Upper lobe of left lung (tissue), 6 donors: ENCODE results near the gene ZNF638. TPM values are rescaled to one million over a fixed set of nuclear protein-coding genes. Genes with fewer than 3 reads are reported as not detected.

Source experiments
- ATAC-seq, 2 donors: fragments of 200-7000 bp; cut with Tn5 transposase; one replicate each; pipeline ENCODE4 v1.9.1; 2022; ENCODE audit warnings: mild to moderate bottlenecking in 2 of 2, moderate library complexity in 2 of 2; ENCODE audit not compliant: low FRiP score in 2 of 2
- DNase-seq, 2 donors: peaks; one replicate each; pipeline ENCODE4 v3.0.0-alpha.2; 2019 to 2020
- H3K27ac ChIP-seq, 4 donors: fragments of 200-600 bp; sonication (generic); one replicate each; pipeline ENCODE4 v1.5.1; 2016 to 2019
- H3K27me3 ChIP-seq, 4 donors: fragments of 200-600 bp; sonication (generic); one replicate each; pipeline ENCODE4 v1.5.1; 2017 to 2019
- H3K36me3 ChIP-seq, 4 donors: fragments of 200-600 bp; sonication (generic); one replicate each; pipeline ENCODE4 v1.5.1; 2016 to 2019
- H3K4me1 ChIP-seq, 4 donors: fragments of 200-600 bp; sonication (generic); one replicate each; pipeline ENCODE4 v1.5.1; 2018 to 2019
- H3K4me3 ChIP-seq, 4 donors: fragments of 200-600 bp; sonication (generic); one replicate each; pipeline ENCODE4 v1.5.1; 2017 to 2019; ENCODE audit warnings: mild to moderate bottlenecking in 2 of 4, moderate library complexity in 1 of 4
- H3K9me3 ChIP-seq, 4 donors: fragments of 200-600 bp; sonication (generic); one replicate each; pipeline ENCODE4 v1.5.1; 2018 to 2019
- EP300 ChIP-seq, 4 donors: sonication (generic); formaldehyde crosslinking; IDR thresholded peaks; one replicate each; pipeline ENCODE4 v1.5.1; 2017; ENCODE audit warnings: antibody characterized with exemption in 4 of 4, control low read depth in 2 of 4
- POLR2A ChIP-seq, 4 donors: fragments of 450-650 bp; IDR thresholded peaks; one replicate each; pipeline ENCODE4 v1.5.1; 2016 to 2017; ENCODE audit warnings: antibody characterized with exemption in 4 of 4, mild to moderate bottlenecking in 2 of 4
- POLR2AphosphoS5 ChIP-seq, 2 donors: sonication (generic); formaldehyde crosslinking; IDR thresholded peaks; one replicate each; pipeline ENCODE4 v1.5.1; 2017; ENCODE audit warnings: antibody characterized with exemption in 2 of 2
- WGBS, 2 donors: methylation state at CpG; one replicate each; pipeline ENCODE4 v1.1.5; 2017 to 2018; 5-methylcytosine and 5-hydroxymethylcytosine counted together
- small RNA-seq, 4 donors: library from RNA; depleted of rRNA; stranded (forward); fragments of <200 nt; gene quantifications; one replicate each; pipeline ENCODE3, GENCODE V24; 2016
- total RNA-seq, 6 donors: library from RNA; depleted of rRNA in 4 of 6; stranded (reverse); fragments of >200 nt in 4 of 6; gene quantifications; one replicate each; pipeline versions ENCODE4 v1.1.0 to v1.2.1, GENCODE V29; 2016 to 2021
- TF ChIP-seq, protein P1 (sequence below), 6 experiments: fragments of 450-650 bp in 4 of 6; fragments of 200-600 bp in 2 of 6; sonication (generic) in 2 of 6; IDR thresholded peaks; one replicate each; pipeline ENCODE4 v1.5.1; 2016 to 2019; ENCODE audit warnings: antibody characterized with exemption in 6 of 6
- donor health status: DM: no; HTN: no; CAD: no; lungs with moderate emphysema.
- donor health status: DM: no; HTN: yes; CAD: no; lungs with severe emphysema.

The ZNF638 gene
- total RNA-seq, 6 donors from 2014 or later: 87.5 to 405 (median 115) TPM

DNA sequence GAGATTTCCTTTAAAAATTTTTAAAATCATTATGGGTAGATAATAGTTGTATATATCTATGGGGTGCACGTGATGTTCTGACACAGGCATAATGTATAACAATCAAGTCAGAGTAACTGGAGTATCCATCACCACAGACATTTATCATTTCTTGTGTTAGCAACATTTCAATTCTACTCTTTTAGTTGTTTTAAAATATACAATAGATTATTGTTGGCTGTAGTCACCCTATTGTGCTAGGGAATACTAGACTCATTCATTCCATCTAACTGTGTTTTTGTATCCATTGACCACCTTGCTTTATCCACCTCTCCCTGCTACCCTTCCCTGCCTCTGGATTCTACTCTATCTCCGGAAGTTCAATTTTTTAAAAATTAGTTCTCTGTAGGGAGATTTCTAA, 152.8 kb downstream of the ZNF638 start:
- Histone ChIP-seq H3K4me3 (no peak overlapping the region), H3K9me3 (no peaks in the 10 kb centered on the region), H3K4me1 (peaks cover 0 to 5% (median 0%) of the 10 kb centered on the region in 4 donors), H3K27ac (no peak overlapping the region), H3K27me3 (no peaks in the 10 kb centered on the region), H3K36me3 (peaks cover 0 to 19% (median 2%) of the 10 kb centered on the region in 4 donors)
- DNase-seq (no peak), ATAC-seq (no peak)
- WGBS, 2 donors: 92 to 95% methylated on average over 2 of the region's 2 CpGs
- no peak for TF ChIP-seq EP300 (IDR thresholded peaks at IDR 0.05)
- no peak for TF ChIP-seq POLR2AphosphoS5 (IDR thresholded peaks at IDR 0.05)
- TF ChIP-seq POLR2A (IDR thresholded peaks at IDR 0.05): no peak
- TF ChIP-seq, protein P1, sequence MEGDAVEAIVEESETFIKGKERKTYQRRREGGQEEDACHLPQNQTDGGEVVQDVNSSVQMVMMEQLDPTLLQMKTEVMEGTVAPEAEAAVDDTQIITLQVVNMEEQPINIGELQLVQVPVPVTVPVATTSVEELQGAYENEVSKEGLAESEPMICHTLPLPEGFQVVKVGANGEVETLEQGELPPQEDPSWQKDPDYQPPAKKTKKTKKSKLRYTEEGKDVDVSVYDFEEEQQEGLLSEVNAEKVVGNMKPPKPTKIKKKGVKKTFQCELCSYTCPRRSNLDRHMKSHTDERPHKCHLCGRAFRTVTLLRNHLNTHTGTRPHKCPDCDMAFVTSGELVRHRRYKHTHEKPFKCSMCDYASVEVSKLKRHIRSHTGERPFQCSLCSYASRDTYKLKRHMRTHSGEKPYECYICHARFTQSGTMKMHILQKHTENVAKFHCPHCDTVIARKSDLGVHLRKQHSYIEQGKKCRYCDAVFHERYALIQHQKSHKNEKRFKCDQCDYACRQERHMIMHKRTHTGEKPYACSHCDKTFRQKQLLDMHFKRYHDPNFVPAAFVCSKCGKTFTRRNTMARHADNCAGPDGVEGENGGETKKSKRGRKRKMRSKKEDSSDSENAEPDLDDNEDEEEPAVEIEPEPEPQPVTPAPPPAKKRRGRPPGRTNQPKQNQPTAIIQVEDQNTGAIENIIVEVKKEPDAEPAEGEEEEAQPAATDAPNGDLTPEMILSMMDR (IDR thresholded peaks at IDR 0.05): no peak

Small RNAs within 50 kb of the gene (small RNA-seq; reads per million reads assigned to genes)
- 0 reads per million in 4 donors for gene RNU6-105P

Other genes with a start within 250 kb of the ZNF638 start
- gene MCEE, start 201.6 kb upstream of the ZNF638 start, total RNA-seq: 10 to 100 TPM in 4 of 6 donors, 1 to 10 TPM in 2; 6.8 to 37.7 (median 18.6) TPM
- gene MPHOSPH10, start 201.1 kb upstream of the ZNF638 start, total RNA-seq: 10 to 100 TPM; 11.7 to 35.6 (median 25.8) TPM
- gene PAIP2B, start 104.7 kb upstream of the ZNF638 start, total RNA-seq: 1 to 10 TPM; 2.8 to 9.5 (median 6.5) TPM
- 10 to 100 TPM; 17.5 to 72.7 (median 42.7) TPM for gene DYSF, start 121.8 kb downstream of the ZNF638 start, total RNA-seq